T-helper 2 cell (primary cell): ENCODE data around the gene ADH4.

Source experiments
- DNase-seq, 5 experiments: peaks; one replicate each; pipeline versions ENCODE4 v3.0.0 to v3.0.0-alpha.2; 2012 to 2022

Gene ADH4

DNA sequence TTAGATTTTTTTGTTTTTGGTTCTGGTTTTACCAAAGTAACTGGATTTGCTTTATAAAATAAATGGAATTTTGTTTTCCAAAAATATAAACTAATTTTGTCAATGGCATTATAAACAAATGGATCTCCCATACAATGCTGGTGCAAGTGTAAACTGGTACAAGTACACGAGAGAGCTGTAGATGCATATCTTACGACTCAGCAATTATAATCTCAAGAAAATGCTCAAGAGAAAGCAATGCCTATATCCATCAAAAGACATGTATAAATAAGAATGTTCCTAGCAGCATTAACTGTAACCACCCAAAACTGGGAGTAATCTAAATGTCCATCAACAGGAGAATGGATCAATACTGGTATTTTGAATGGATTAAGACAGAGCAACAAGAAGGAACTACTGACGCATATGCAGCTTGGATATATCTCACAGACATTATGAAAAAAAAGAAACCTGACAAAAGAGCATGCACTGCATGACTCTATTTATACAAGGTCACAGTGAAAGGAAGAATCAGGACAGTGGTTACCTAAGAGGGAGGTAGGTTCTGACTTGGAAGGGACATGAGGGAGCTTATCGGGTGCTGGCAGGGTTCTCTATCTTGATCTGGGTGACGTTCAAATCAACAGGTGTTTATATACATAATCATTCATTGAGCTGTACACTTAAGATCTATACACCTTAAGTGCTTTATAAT, 65.0 kb downstream of the ADH4 start:
- no peak for DNase-seq

DNA sequence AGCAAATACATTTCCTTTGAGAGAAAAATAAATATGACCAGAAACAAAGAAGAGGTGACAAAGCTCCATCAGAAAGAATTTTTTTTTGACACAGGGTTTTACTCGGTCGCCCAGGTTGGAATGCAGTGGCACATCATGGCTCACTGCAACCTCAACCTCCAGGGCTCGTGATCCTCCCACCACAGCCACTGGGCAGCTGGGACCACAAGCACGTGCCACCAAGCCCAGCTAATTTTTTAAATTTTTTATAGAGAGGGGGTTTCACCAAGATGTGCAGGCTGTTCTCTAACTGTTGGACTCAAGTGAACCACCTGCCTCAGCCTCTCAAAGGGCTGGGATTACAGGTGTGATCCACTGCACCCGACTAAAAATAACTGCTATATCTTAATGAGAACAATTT, 65.8 kb downstream of the ADH4 start:
- no peak for DNase-seq

DNA sequence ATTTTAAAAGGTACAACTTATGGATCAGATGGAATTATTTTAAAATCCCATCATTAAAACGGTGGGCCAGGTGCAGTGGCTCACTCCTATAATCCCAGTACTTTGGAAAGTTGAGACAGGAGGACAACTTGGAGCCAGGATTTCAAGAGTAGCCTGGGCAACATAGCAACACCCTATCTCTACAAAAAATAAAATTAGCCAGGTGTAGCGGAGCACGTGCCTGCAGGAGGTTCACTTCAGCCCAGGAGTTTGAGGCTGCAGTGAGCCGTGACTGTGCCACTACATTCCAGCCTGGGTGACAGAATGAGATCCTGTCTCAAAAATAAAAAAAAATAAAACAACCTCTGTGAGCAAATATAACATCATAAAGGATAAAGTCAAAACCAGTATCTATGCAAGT, 66.9 kb downstream of the ADH4 start:
- no peak for DNase-seq

DNA sequence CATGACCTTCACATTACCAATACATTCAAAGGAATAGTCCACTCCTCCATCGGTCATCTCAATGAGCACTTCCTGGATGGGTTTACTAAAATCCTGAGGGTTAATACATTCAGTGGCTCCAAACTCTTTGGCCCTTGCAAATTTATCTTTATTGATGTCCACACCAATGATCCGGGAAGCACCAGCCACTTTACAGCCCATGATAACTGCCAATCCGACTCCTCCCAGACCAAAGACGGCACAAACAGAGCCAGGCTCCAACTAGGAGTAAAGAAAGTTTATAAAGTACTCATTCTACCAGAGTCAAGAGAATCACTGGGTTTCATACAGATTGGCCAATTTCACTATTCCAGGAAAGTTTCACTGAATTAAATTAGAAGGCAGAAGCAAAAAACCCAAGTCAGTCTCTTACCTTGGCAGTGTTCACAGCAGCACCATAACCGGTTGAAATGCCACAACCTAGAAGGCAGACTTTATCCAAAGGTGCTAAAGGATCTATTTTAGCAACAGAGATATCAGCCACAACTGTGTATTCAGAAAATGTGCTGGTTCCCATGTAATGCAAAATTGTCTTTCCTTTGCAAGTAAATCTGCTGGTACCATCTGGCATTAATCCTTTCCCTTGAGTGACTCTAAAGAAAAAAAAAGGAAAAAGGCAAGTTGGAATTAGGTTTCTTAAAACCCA, 67.7 kb downstream of the ADH4 start:
- DNase-seq, result no peak

GRCh38 chr4:99074816-99075215, 69.3 kb downstream of the ADH4 start:
- DNase-seq, result no peak
